ENCODE data around the gene ELSPBP1. TPM values are rescaled to one million over a fixed set of nuclear protein-coding genes. Genes with fewer than 3 reads are reported as not detected.

ELSPBP1 gene
- total RNA-seq, 1 experiment from 2014 or later = 0.47 TPM

- ChIA-PET POLR2A (ENCODE audit: low non-redundant PET) (no interaction called here), CTCF (no interaction called here)
- intact Hi-C loops (cut with micrococcal nuclease; ENCODE audit: unreplicated experiment) = no loop called here
- no peak for TF ChIP-seq CTCF (conservative IDR thresholded peaks at IDR 0.05; ENCODE audit: low read depth, low read length)
- TF ChIP-seq EZH2 (IDR thresholded peaks at IDR 0.05; ENCODE audit: borderline replicate concordance, low read depth, low read length, poor library complexity, severe bottlenecking) = no peak
- Histone ChIP-seq H3K27me3 (replicated peaks; ENCODE audit: insufficient read depth, low read depth, low read length, poor library complexity) (peaks cover 2% of the 10 kb centered on the region), H3K27ac (ENCODE audit: low read depth, low read length, poor library complexity, severe bottlenecking) (no peak overlapping the region), H3K36me3 (ENCODE audit: insufficient read depth, low read length, poor library complexity, severe bottlenecking) (no peaks in the 10 kb centered on the region), H3K4me3 (ENCODE audit: low read depth, low read length, poor library complexity, severe bottlenecking) (no peak overlapping the region), H3K4me1 (ENCODE audit: insufficient read depth, low read length, poor library complexity, severe bottlenecking) (no peaks in the 10 kb centered on the region), H3K9me3 (ENCODE audit: low read depth, low read length, poor library complexity, severe bottlenecking) (no peaks in the 10 kb centered on the region)
- no peak for DNase-seq (ENCODE audit: low spot score)
- no TSS peak for BruUV-seq (replicated peaks)
Observed at GRCh38 chr19:47973529-47973928, 20.9 kb upstream of the ELSPBP1 start.

GRCh38 chr19:47991191-47991808 is 3.1 kb upstream of the ELSPBP1 start:
- BruUV-seq (replicated peaks) = no TSS peak
- POLR2A ChIA-PET (ENCODE audit: low non-redundant PET) = no interaction called here

GRCh38 chr19:47992070-47992469 is 2.4 kb upstream of the ELSPBP1 start, which contains the start of gene BSPH1:
BSPH1 (minus strand) TSS chr19:47992170; CDS start chr19:47992081, 89 bp downstream.
- CTCF ChIA-PET = no interaction called here
- DNase-seq (ENCODE audit: low spot score) = no peak
- H3K4me3 ChIP-seq (ENCODE audit: low read depth, low read length, poor library complexity, severe bottlenecking) = no peak within 1 kb of the TSS
- H3K27ac ChIP-seq (ENCODE audit: low read depth, low read length, poor library complexity, severe bottlenecking) = no peak within 1 kb of the TSS
- H3K4me1 ChIP-seq (ENCODE audit: insufficient read depth, low read length, poor library complexity, severe bottlenecking) = peaks cover 16% of the 10 kb centered on the region
- no TSS peak for BruUV-seq (replicated peaks)
- no peaks in the 10 kb centered on the region for H3K9me3 ChIP-seq (ENCODE audit: low read depth, low read length, poor library complexity, severe bottlenecking)
- TF ChIP-seq CTCF (conservative IDR thresholded peaks at IDR 0.05; ENCODE audit: low read depth, low read length) (no peak), EZH2 (IDR thresholded peaks at IDR 0.05; ENCODE audit: borderline replicate concordance, low read depth, low read length, poor library complexity, severe bottlenecking) (no peak)
- intact Hi-C loops (cut with micrococcal nuclease; ENCODE audit: unreplicated experiment) = no loop called here
- H3K36me3 ChIP-seq (ENCODE audit: insufficient read depth, low read length, poor library complexity, severe bottlenecking) = no peaks in the 10 kb centered on the region
- POLR2A ChIA-PET (ENCODE audit: low non-redundant PET) = no interaction called here
- no peaks in the 10 kb centered on the region for H3K27me3 ChIP-seq (replicated peaks; ENCODE audit: insufficient read depth, low read depth, low read length, poor library complexity)

More at GRCh38 chr19:47991191-47991808, 3.1 kb upstream of the ELSPBP1 start:
- Histone ChIP-seq H3K4me3 (ENCODE audit: low read depth, low read length, poor library complexity, severe bottlenecking) (no peak overlapping the region), H3K27ac (ENCODE audit: low read depth, low read length, poor library complexity, severe bottlenecking) (no peak overlapping the region), H3K4me1 (ENCODE audit: insufficient read depth, low read length, poor library complexity, severe bottlenecking) (peaks cover 16% of the 10 kb centered on the region), H3K36me3 (ENCODE audit: insufficient read depth, low read length, poor library complexity, severe bottlenecking) (no peaks in the 10 kb centered on the region), H3K9me3 (ENCODE audit: low read depth, low read length, poor library complexity, severe bottlenecking) (no peaks in the 10 kb centered on the region), H3K27me3 (replicated peaks; ENCODE audit: insufficient read depth, low read depth, low read length, poor library complexity) (no peaks in the 10 kb centered on the region)
- DNase-seq (ENCODE audit: low spot score) = no peak
- intact Hi-C loops (cut with micrococcal nuclease; ENCODE audit: unreplicated experiment) = no loop called here
- CTCF ChIA-PET = no interaction called here
- TF ChIP-seq EZH2 (IDR thresholded peaks at IDR 0.05; ENCODE audit: borderline replicate concordance, low read depth, low read length, poor library complexity, severe bottlenecking) (no peak), CTCF (conservative IDR thresholded peaks at IDR 0.05; ENCODE audit: low read depth, low read length) (no peak)

All from A673 (cell line).